B cell (primary cell): ENCODE data around the gene CENPP.

Experiments
- EZH2 ChIP-seq: IDR thresholded peaks from 2 replicates; pipeline ENCODE4 v1.6.1; 2012; ENCODE audit warnings: borderline replicate concordance, low read depth, mild to moderate bottlenecking, moderate library complexity, low read length; ENCODE audit not compliant: insufficient read depth, poor library complexity, severe bottlenecking
- TF ChIP-seq, protein P1 (sequence below): fragments of 200-600 bp; IDR thresholded peaks from one replicate; pipeline ENCODE4 v1.8.0; 2022; ENCODE audit warnings: antibody characterized with exemption, mild to moderate bottlenecking

DNA sequence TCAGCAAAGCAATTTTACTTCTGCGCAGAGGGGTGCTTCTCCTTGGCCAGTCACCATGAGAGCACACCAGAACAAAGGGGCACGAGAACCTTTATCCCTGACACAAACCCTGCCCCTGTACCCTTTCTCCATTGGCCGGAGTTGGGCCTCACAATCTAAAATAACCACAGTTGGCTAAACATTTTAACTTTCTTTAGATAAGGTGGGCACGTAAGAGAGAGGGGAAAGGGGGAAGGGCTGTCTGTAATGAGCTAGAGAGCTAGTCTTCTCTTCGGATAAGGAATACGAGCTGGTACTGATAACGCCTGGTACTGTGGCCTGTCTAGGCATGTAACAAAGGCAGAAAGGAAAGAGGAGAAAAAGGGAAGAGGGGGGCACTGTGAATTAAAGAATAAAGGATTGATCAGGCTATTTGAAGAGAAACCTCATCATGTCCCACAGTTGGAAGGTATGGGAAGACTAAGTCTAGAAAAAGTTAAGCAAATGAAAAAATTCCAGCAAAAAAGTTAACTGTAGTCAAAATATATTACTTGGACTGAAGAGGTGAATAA, 30.4 kb upstream of the CENPP start:
- TF ChIP-seq, protein P1, sequence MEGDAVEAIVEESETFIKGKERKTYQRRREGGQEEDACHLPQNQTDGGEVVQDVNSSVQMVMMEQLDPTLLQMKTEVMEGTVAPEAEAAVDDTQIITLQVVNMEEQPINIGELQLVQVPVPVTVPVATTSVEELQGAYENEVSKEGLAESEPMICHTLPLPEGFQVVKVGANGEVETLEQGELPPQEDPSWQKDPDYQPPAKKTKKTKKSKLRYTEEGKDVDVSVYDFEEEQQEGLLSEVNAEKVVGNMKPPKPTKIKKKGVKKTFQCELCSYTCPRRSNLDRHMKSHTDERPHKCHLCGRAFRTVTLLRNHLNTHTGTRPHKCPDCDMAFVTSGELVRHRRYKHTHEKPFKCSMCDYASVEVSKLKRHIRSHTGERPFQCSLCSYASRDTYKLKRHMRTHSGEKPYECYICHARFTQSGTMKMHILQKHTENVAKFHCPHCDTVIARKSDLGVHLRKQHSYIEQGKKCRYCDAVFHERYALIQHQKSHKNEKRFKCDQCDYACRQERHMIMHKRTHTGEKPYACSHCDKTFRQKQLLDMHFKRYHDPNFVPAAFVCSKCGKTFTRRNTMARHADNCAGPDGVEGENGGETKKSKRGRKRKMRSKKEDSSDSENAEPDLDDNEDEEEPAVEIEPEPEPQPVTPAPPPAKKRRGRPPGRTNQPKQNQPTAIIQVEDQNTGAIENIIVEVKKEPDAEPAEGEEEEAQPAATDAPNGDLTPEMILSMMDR = no peak
- no peak for TF ChIP-seq EZH2
